Activated CD4-positive, alpha-beta T cell treated with anti-CD3 and anti-CD28 coated beads for 36 hours (primary cell): Measurements from ENCODE around the gene NAP1L4. TPM values are rescaled to one million over a fixed set of nuclear protein-coding genes. Genes with fewer than 3 reads are reported as not detected.
A peak's percentile ranks its signal among the peaks of the same experiment; 100 is the strongest.

Experiments used
- ATAC-seq: fragments of 200-7000 bp; cut with Tn5 transposase; one replicate; pipeline ENCODE4 v1.10.0; 2021; ENCODE audit warnings: mild to moderate bottlenecking, moderate library complexity
- CTCF ChIA-PET: fragments of 350-600 bp; sonication (Branson Sonifier 250); formaldehyde crosslinking; loops from one replicate; lab custom pipeline; 2021; ENCODE audit warnings: antibody characterized with exemption; lab: Charles Lee
- POLR2A ChIA-PET: fragments of 350-600 bp; sonication (Branson Sonifier 250); formaldehyde crosslinking; loops from one replicate; lab custom pipeline; 2021; ENCODE audit warnings: antibody characterized with exemption, inconsistent platforms; lab: Charles Lee
- DNase-seq: peaks from one replicate; pipeline ENCODE4 v3.0.0-alpha.2; 2020
- H3K27ac Mint-ChIP-seq: one replicate; pipeline ENCODE4 v1.8.0; 2021; ENCODE audit warnings: mixed read lengths
- H3K27me3 Mint-ChIP-seq: one replicate; pipeline ENCODE4 v1.8.0; 2021; ENCODE audit warnings: mixed read lengths
- H3K36me3 Mint-ChIP-seq: one replicate; pipeline ENCODE4 v1.8.0; 2021; ENCODE audit warnings: low read depth, mixed read lengths
- H3K4me1 Mint-ChIP-seq: one replicate; pipeline ENCODE4 v1.8.0; 2021; ENCODE audit warnings: mixed read lengths
- H3K4me3 Mint-ChIP-seq: one replicate; pipeline ENCODE4 v1.8.0; 2021; ENCODE audit warnings: mild to moderate bottlenecking, moderate library complexity, mixed read lengths
- H3K9me3 Mint-ChIP-seq: one replicate; pipeline ENCODE4 v1.8.0; 2021; ENCODE audit warnings: low read depth, mixed read lengths
- intact Hi-C, 2 experiments: fragments of 100-400 bp; cut with DNase I in 1 of 2; cut with micrococcal nuclease in 1 of 2; formaldehyde crosslinking; loops; one replicate each; pipeline versions ENCODE4 v1.14.2 to v1.15.1; 2022 to 2024; cut with DNase I, micrococcal nuclease
- total RNA-seq, 2 experiments: library from RNA; stranded (reverse); gene quantifications; one replicate each; pipeline ENCODE4 v1.2.3, GENCODE V29; 2021

Gene NAP1L4
- total RNA-seq, 2 experiments from 2014 or later = 241 to 246 TPM

- H3K4me3 Mint-ChIP-seq = no peak overlapping the region
- ATAC-seq (no peak), DNase-seq (no peak)
- H3K27me3 Mint-ChIP-seq = no peaks in the 10 kb centered on the region
- ChIA-PET POLR2A (interaction anchor here (0.9 to 2.0 kb wide), 2 partner anchors 9 to 12 kb away, joined by 5 to 6 read pairs; partner anchors contain the start of gene NAP1L4), CTCF (interaction anchor here (1.2 to 2.6 kb wide), 2 partner anchors 10 to 12 kb away, joined by 5 to 8 read pairs; no protein-coding TSS in a partner anchor)
- peaks cover 40% of the 10 kb centered on the region for H3K36me3 Mint-ChIP-seq
- intact Hi-C loops = loop anchor here in 1 of 2 experiments (10.0 kb wide), 1 partner anchor 1114 kb away; the partner anchor contains the start of gene RRM1
- no peak overlapping the region for H3K27ac Mint-ChIP-seq
- peaks cover 48% of the 10 kb centered on the region for H3K4me1 Mint-ChIP-seq
- H3K9me3 Mint-ChIP-seq = no peaks in the 10 kb centered on the region
These were observed 11.8 kb downstream of the NAP1L4 start for GRCh38 chr11:2980168-2980840.

DNA sequence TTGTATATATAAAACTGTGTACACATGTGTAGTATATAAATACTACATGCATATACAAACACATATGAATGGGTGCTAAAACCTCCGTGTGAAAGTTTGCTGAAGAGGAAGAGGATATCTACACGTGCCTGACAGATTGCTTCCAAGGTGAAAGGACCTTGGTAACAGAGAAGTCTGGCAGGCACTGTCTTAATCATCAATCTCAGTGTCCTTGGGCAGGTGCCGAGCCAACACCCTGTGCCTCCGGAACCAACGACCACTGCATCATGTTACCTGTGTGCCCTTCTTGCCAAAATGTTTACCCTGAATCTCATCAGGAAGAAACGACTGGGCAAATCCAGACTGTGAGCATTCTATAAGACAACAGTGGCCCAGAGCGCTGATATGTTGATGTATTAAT, 15.0 kb downstream of the NAP1L4 start:
- ChIA-PET CTCF (interaction anchor here (1.6 to 3.0 kb wide), 2 partner anchors 12 to 23 kb away, joined by 10 to 29 read pairs; no protein-coding TSS in a partner anchor), POLR2A (no interaction called here)
- H3K4me3 Mint-ChIP-seq = no peak overlapping the region
- peaks cover 33% of the 10 kb centered on the region for H3K4me1 Mint-ChIP-seq
- DNase-seq (no peak), ATAC-seq (no peak)
- no peaks in the 10 kb centered on the region for H3K27me3 Mint-ChIP-seq
- no peak overlapping the region for H3K27ac Mint-ChIP-seq
- H3K36me3 Mint-ChIP-seq = peaks cover 52% of the 10 kb centered on the region
- intact Hi-C loops = no loop called here
- H3K9me3 Mint-ChIP-seq = no peaks in the 10 kb centered on the region

GRCh38 chr11:2976294-2977063, 15.7 kb downstream of the NAP1L4 start:
- H3K27ac Mint-ChIP-seq = peak overlapping the region; percentile 2

DNA sequence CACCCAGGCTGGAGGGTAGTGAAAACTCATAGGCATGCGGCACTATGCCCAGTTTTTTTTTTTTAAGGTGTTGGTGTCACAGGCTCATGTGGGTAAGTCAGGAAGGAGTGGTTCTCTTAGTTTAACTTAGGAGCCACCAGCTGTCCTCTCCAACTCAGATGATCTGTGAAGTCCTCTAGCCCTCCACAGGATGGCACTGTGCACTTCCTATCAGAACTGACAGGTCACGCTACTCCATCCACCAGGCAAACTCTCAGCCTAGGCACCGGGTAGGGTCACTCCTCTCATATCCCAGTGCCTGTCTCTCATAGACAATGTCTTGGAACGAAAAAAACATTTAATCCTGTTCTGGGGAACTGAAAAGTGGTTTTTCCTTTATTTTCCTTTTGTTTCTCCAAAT, 16.5 kb downstream of the NAP1L4 start:
- DNase-seq (peak; percentile 67), ATAC-seq (peak; percentile 95)
- Mint-ChIP-seq H3K36me3 (peaks cover 57% of the 10 kb centered on the region), H3K27me3 (no peaks in the 10 kb centered on the region), H3K9me3 (no peaks in the 10 kb centered on the region), H3K4me3 (no peak overlapping the region), H3K27ac (no peak overlapping the region), H3K4me1 (peaks cover 27% of the 10 kb centered on the region)
- POLR2A ChIA-PET = interaction anchor here (0.6 to 2.1 kb wide), 7 partner anchors 11 to 833 kb away, joined by 3 to 13 read pairs (median 6); partner anchors contain the start of gene NAP1L4
- CTCF ChIA-PET = interaction anchor here (0.7 to 3.0 kb wide), 13 partner anchors 8 to 116 kb away, joined by 3 to 29 read pairs (median 4); no protein-coding TSS in a partner anchor
- intact Hi-C loops = loop anchor here (1.0 to 2.0 kb wide), 2 partner anchors 13 to 116 kb away; no protein-coding TSS in a partner anchor

More at GRCh38 chr11:2976294-2977063, 15.7 kb downstream of the NAP1L4 start:
- no peak for DNase-seq
- Mint-ChIP-seq H3K27me3 (no peaks in the 10 kb centered on the region), H3K4me3 (no peak overlapping the region), H3K36me3 (peaks cover 54% of the 10 kb centered on the region), H3K9me3 (no peaks in the 10 kb centered on the region), H3K4me1 (peaks cover 27% of the 10 kb centered on the region)
- CTCF ChIA-PET = interaction anchor here (1.3 to 3.0 kb wide), 7 partner anchors 12 to 115 kb away, joined by 3 to 29 read pairs (median 6); no protein-coding TSS in a partner anchor
- ATAC-seq = no peak
- intact Hi-C loops = no loop called here
- POLR2A ChIA-PET = interaction anchor here (0.6 to 2.1 kb wide), 5 partner anchors 10 to 80 kb away, joined by 3 to 10 read pairs (median 5); partner anchors contain the start of gene NAP1L4

DNA sequence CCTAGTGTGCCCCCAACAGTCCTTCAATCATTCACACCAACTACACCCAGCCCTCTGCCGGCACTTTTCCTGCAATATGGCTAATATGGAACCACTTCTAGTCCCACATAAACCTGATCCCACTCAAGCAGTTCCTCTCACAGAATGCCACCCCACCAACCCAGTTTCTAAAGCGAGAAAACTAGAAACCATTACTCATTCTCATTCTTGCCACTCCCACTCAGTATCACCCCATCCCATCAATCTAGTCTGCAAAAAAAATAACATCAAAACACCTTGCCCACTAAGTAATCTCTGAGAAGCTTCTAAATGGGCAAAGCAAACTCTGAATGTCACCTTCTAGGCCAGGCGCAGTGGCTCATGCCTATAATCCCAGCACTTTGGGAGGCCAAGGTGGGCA, 17.9 kb downstream of the NAP1L4 start:
- CTCF ChIA-PET = interaction anchor here (1.2 to 3.0 kb wide), 3 partner anchors 15 to 117 kb away, joined by 3 to 29 read pairs (median 6); no protein-coding TSS in a partner anchor
- peaks cover 67% of the 10 kb centered on the region for H3K36me3 Mint-ChIP-seq
- ATAC-seq (no peak), DNase-seq (no peak)
- POLR2A ChIA-PET = interaction anchor here (0.6 to 1.0 kb wide), 4 partner anchors 14 to 41 kb away, joined by 3 read pairs; no protein-coding TSS in a partner anchor
- no peaks in the 10 kb centered on the region for H3K27me3 Mint-ChIP-seq
- H3K4me3 Mint-ChIP-seq = no peak overlapping the region
- H3K4me1 Mint-ChIP-seq = peaks cover 27% of the 10 kb centered on the region
- H3K9me3 Mint-ChIP-seq = no peaks in the 10 kb centered on the region
- H3K27ac Mint-ChIP-seq = peak overlapping the region; percentile 9
- intact Hi-C loops = loop anchor here in 1 of 2 experiments (2.0 kb wide), 1 partner anchor 15 kb away; no protein-coding TSS in a partner anchor

DNA sequence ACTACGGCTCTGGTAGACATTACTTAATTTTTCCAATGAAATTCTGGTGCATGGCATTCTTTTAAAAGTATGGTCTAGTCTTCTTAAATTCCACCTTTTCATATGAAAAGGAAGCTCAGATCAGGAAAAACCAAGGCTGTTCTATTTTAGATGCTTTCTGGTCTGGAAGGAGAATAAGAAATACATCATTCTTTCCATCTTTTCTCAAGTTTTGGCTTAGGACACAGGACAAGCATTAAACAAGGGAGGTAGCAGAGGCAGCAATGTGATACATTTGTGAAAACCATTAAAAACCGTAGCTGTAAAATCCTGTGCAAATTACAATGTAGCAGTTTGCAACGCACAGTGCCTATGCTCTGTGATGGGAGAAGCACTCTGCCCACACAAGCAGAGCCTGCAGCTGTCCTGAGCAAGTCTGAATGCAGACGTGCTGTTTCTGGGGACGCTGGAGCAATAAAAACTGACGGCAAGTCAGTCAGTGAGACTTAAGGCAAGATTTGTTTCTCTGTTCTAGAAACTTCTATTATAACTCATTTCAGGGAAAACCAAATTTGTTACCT, 23.7 kb downstream of the NAP1L4 start:
- intact Hi-C loops = no loop called here
- Mint-ChIP-seq H3K9me3 (no peaks in the 10 kb centered on the region), H3K4me1 (peaks cover 10% of the 10 kb centered on the region), H3K4me3 (no peak overlapping the region), H3K27ac (no peak overlapping the region), H3K36me3 (peaks cover 80% of the 10 kb centered on the region), H3K27me3 (no peaks in the 10 kb centered on the region)
- no peak for DNase-seq
- CTCF ChIA-PET = interaction anchor here (1.1 to 2.0 kb wide), 3 partner anchors 12 to 70 kb away, joined by 3 to 5 read pairs (median 4); no protein-coding TSS in a partner anchor
- POLR2A ChIA-PET = interaction anchor here (0.7 kb wide), 1 partner anchor 22 kb away, joined by 4 read pairs; no protein-coding TSS in a partner anchor
- no peak for ATAC-seq

DNA sequence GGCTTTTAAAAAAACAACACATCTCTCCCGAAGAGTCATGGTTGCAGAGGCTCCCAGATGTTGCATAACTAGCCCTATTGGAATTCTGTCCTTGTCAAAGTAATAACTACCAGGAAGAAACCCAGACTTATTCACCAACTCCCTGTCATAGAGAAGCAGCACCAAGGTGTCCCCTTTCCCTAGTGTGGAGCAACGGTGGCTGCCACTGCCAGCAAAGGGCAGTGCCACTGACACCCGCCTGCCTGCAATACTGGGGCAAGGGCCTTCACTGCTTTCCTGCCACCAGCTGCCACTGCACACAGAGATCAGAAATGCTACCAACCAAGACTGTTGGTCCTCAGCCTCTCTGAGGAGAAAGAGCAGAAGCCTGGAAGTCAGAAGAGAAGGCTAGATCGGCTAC, 27.3 kb downstream of the NAP1L4 start:
- DNase-seq = no peak
- Mint-ChIP-seq H3K27ac (no peak overlapping the region), H3K27me3 (no peaks in the 10 kb centered on the region), H3K4me1 (peaks cover 10% of the 10 kb centered on the region), H3K36me3 (peaks cover 84% of the 10 kb centered on the region), H3K9me3 (no peaks in the 10 kb centered on the region), H3K4me3 (no peak overlapping the region)
- intact Hi-C loops = no loop called here
- no peak for ATAC-seq
- POLR2A ChIA-PET = no interaction called here
- CTCF ChIA-PET = no interaction called here

GRCh38 chr11:2963761-2964160, 28.4 kb downstream of the NAP1L4 start:
- CTCF ChIA-PET = no interaction called here
- DNase-seq (no peak), ATAC-seq (peak; percentile 33)
- intact Hi-C loops = no loop called here
- Mint-ChIP-seq H3K27me3 (no peaks in the 10 kb centered on the region), H3K27ac (no peak overlapping the region), H3K36me3 (peaks cover 86% of the 10 kb centered on the region), H3K9me3 (no peaks in the 10 kb centered on the region), H3K4me1 (peaks cover 10% of the 10 kb centered on the region), H3K4me3 (no peak overlapping the region)
- POLR2A ChIA-PET = interaction anchor here (0.7 kb wide), 1 partner anchor 19 kb away, joined by 3 read pairs; no protein-coding TSS in a partner anchor

GRCh38 chr11:2963112-2963754, 28.9 kb downstream of the NAP1L4 start:
- ChIA-PET POLR2A (interaction anchor here (0.7 kb wide), 1 partner anchor 19 kb away, joined by 3 read pairs; no protein-coding TSS in a partner anchor), CTCF (no interaction called here)
- Mint-ChIP-seq H3K4me3 (no peak overlapping the region), H3K36me3 (peaks cover 86% of the 10 kb centered on the region), H3K27me3 (no peaks in the 10 kb centered on the region), H3K9me3 (no peaks in the 10 kb centered on the region), H3K27ac (no peak overlapping the region), H3K4me1 (peaks cover 10% of the 10 kb centered on the region)
- no peak for DNase-seq
- intact Hi-C loops = no loop called here
- ATAC-seq = no peak

GRCh38 chr11:2961080-2961479, 31.0 kb downstream of the NAP1L4 start:
- Mint-ChIP-seq H3K27me3 (no peaks in the 10 kb centered on the region), H3K36me3 (peaks cover 81% of the 10 kb centered on the region), H3K9me3 (no peaks in the 10 kb centered on the region), H3K4me1 (peaks cover 4% of the 10 kb centered on the region), H3K4me3 (no peak overlapping the region), H3K27ac (peak overlapping the region; percentile 65)
- intact Hi-C loops = no loop called here
- CTCF ChIA-PET = no interaction called here
- POLR2A ChIA-PET = no interaction called here
- no peak for ATAC-seq
- no peak for DNase-seq
